ENCODE results near the gene BCL2L12.

- TF ChIP-seq POLR2A (IDR thresholded peaks at IDR 0.05) = peak in 2 of 4 donors; percentile 34 to 41
- TF ChIP-seq POLR2AphosphoS5 (IDR thresholded peaks at IDR 0.05) = peak in 1 of 2 donors; percentile 64
- TF ChIP-seq CTCF (IDR thresholded peaks at IDR 0.05) = no peak
Measured at GRCh38 chr19:49690656-49691242, 25.0 kb downstream of the BCL2L12 start, which contains the start of gene CPT1C.

Data from upper lobe of left lung (tissue), 4 donors.